Endothelial cell of umbilical vein (primary cell): ENCODE results near the gene RELN. TPM values are rescaled to one million over a fixed set of nuclear protein-coding genes. Genes with fewer than 3 reads are reported as not detected.

Experiments
- BruUV-seq: library from RNA; stranded (reverse); fragments of 400-500 nt; replicated peaks from 2 replicates; lab custom pipeline; 2021; lab: Mats Ljungman, UMichigan
- CTCF ChIA-PET: fragments of 300-600, 350-600 bp; sonication (Branson Sonifier 250); formaldehyde crosslinking; loops from one replicate; lab custom pipeline; 2021; ENCODE audit warnings: antibody characterized with exemption, inconsistent platforms; lab: Charles Lee
- POLR2A ChIA-PET: fragments of 300-600, 350-600 bp; sonication (Branson Sonifier 250); formaldehyde crosslinking; loops from one replicate; lab custom pipeline; 2021; ENCODE audit warnings: antibody characterized with exemption, inconsistent platforms; lab: Charles Lee
- DNase-seq: peaks from one replicate; pipeline ENCODE4 v3.0.0-alpha.2; 2011; ENCODE audit warnings: low read depth, low spot score
- FAIRE-seq: peaks from 2 replicates; lab custom pipeline; 2011; peaks lifted over from hg19 to GRCh38; lab: Jason Lieb, UNC
- H2AFZ ChIP-seq: 2 replicates; pipeline ENCODE4 v1.6.0; 2012; ENCODE audit warnings: low read depth, low read length, control low read depth, inconsistent platforms
- H3K27ac ChIP-seq: 2 replicates; pipeline ENCODE4 v1.5.1; 2011; ENCODE audit warnings: low read depth, mild to moderate bottlenecking, control low read depth, low read length, moderate library complexity; ENCODE audit not compliant: insufficient read depth
- H3K27me3 ChIP-seq, 2 experiments: 2 replicates each; pipeline versions ENCODE4 v1.6.0 to v1.6.1; 2011; ENCODE audit warnings: low read length in 2 of 2, mixed read lengths in 1 of 2; ENCODE audit not compliant: control insufficient read depth in 2 of 2, insufficient read depth in 2 of 2
- H3K36me3 ChIP-seq, 2 experiments: 2 replicates in 1 of 2; 3 replicates in 1 of 2; pipeline ENCODE4 v1.5.1; 2011; ENCODE audit warnings: low read length in 2 of 2, mild to moderate bottlenecking in 1 of 2, moderate library complexity in 1 of 2; ENCODE audit not compliant: control insufficient read depth in 2 of 2, insufficient read depth in 2 of 2; ENCODE audit errors: extremely low read depth in 1 of 2
- H3K4me1 ChIP-seq: 3 replicates; pipeline ENCODE4 v1.5.1; 2011; ENCODE audit warnings: mild to moderate bottlenecking, low read length; ENCODE audit not compliant: control insufficient read depth, insufficient read depth; ENCODE audit errors: extremely low read depth
- H3K4me2 ChIP-seq: 2 replicates; pipeline ENCODE4 v1.6.1; 2011; ENCODE audit warnings: low read length, control low read depth, mixed read lengths; ENCODE audit not compliant: insufficient read depth
- H3K4me3 ChIP-seq, 3 experiments: fragments of 200-600 bp in 1 of 3; sonication (generic), shearing (Covaris generic) in 1 of 3; replicated peaks in 1 of 3; 2 replicates each; pipeline ENCODE4 v1.5.1; 2011 to 2016; ENCODE audit warnings: control low read depth in 3 of 3, low read length in 3 of 3, mild to moderate bottlenecking in 2 of 3, inconsistent platforms in 1 of 3, low read depth in 1 of 3, moderate library complexity in 1 of 3; ENCODE audit not compliant: insufficient read depth in 1 of 3
- H3K79me2 ChIP-seq: 2 replicates; pipeline ENCODE4 v1.6.0; 2012; ENCODE audit warnings: low read length, inconsistent platforms; ENCODE audit not compliant: control insufficient read depth, insufficient read depth
- H3K9ac ChIP-seq: replicated peaks from 2 replicates; pipeline ENCODE3; 2011; ENCODE audit warnings: low read length, control low read depth; ENCODE audit not compliant: insufficient read depth; ENCODE audit errors: extremely low read depth
- H3K9me1 ChIP-seq: replicated peaks from 3 replicates; pipeline ENCODE4 v1.6.0; 2011; ENCODE audit warnings: mild to moderate bottlenecking, low read length; ENCODE audit not compliant: control insufficient read depth, insufficient read depth; ENCODE audit errors: extremely low read depth
- H3K9me3 ChIP-seq: replicated peaks from 2 replicates; pipeline ENCODE4 v1.5.1; 2012; ENCODE audit warnings: low read length, inconsistent platforms; ENCODE audit not compliant: control insufficient read depth, insufficient read depth
- H4K20me1 ChIP-seq: replicated peaks from 2 replicates; pipeline ENCODE3; 2011; ENCODE audit warnings: mild to moderate bottlenecking, low read length; ENCODE audit not compliant: control insufficient read depth, insufficient read depth; ENCODE audit errors: extremely low read depth
- CTCF ChIP-seq, 2 donors: IDR thresholded peaks; 1 replicate in 1 of 2; 2 replicates in 1 of 2; pipeline ENCODE4 v1.5.1; 2011; ENCODE audit warnings: low read length in 2 of 2, mild to moderate bottlenecking in 2 of 2, moderate library complexity in 2 of 2, control low read depth in 1 of 2, inconsistent platforms in 1 of 2, low read depth in 1 of 2; ENCODE audit not compliant: insufficient read depth in 1 of 2; ENCODE audit errors: extremely low read depth in 1 of 2
- EZH2 ChIP-seq: IDR thresholded peaks from 2 replicates; pipeline ENCODE4 v1.6.1; 2012; ENCODE audit warnings: borderline replicate concordance, low read depth, mild to moderate bottlenecking, moderate library complexity, low read length, inconsistent platforms; ENCODE audit not compliant: severe bottlenecking
- FOS ChIP-seq: IDR thresholded peaks from 2 replicates; pipeline ENCODE4 v1.6.1; 2011; ENCODE audit warnings: mild to moderate bottlenecking, low read length, moderate library complexity, borderline replicate concordance; ENCODE audit not compliant: insufficient read depth
- GATA2 ChIP-seq: IDR thresholded peaks from 2 replicates; pipeline ENCODE4 v1.7.0; 2011; ENCODE audit warnings: low read depth, mild to moderate bottlenecking, moderate library complexity, mixed read lengths, low read length; ENCODE audit not compliant: insufficient read length, insufficient read depth
- JUN ChIP-seq: IDR thresholded peaks from 2 replicates; pipeline ENCODE4 v1.6.1; 2011; ENCODE audit warnings: borderline replicate concordance, low read depth; ENCODE audit not compliant: insufficient read length, insufficient read depth
- MAX ChIP-seq: IDR thresholded peaks from 2 replicates; pipeline ENCODE4 v1.6.1; 2011; ENCODE audit not compliant: insufficient read depth, insufficient read length
- MYC ChIP-seq: IDR thresholded peaks from one replicate; pipeline ENCODE4 v1.6.1; 2011; ENCODE audit warnings: mild to moderate bottlenecking, low read depth, low read length
- POLR2A ChIP-seq: IDR thresholded peaks from 2 replicates; pipeline ENCODE4 v1.6.1; 2012; ENCODE audit warnings: low read depth, mild to moderate bottlenecking, control low read depth, low read length
- POLR2AphosphoS5 ChIP-seq: IDR thresholded peaks from 2 replicates; pipeline ENCODE4 v1.6.1; 2012; ENCODE audit warnings: low read depth, mild to moderate bottlenecking, control low read depth, low read length, moderate library complexity; ENCODE audit not compliant: insufficient read depth
- dilution Hi-C: fragments of 300-500 bp; cut with MboI; formaldehyde crosslinking; loops from one replicate; pipeline ENCODE4 v1.15.0; 2019; ENCODE audit warnings: low sequenced_read_pairs; ENCODE audit not compliant: extremely low pct_ligation_motif_present
- intact Hi-C: fragments of 100-400 bp; cut with micrococcal nuclease; formaldehyde crosslinking; loops from one replicate; pipeline ENCODE4 v1.10.0; 2022
- polyA plus RNA-seq, 4 experiments: library from polyadenylated mRNA; depleted of rRNA in 3 of 4; stranded (reverse) in 3 of 4; unstranded in 1 of 4; fragments of >200 nt; gene quantifications; 2 replicates each; pipeline versions ENCODE4 v1.2.1 to v1.2.3, GENCODE V29; 2011 to 2012; ENCODE audit warnings: missing spikeins in 1 of 4
- total RNA-seq: library from RNA; stranded (reverse); gene quantifications from 2 replicates; pipeline ENCODE4 v1.2.3, GENCODE V29; 2021

The RELN gene
- total and polyA plus RNA-seq, 2 donors (not counting 3 experiments of a cell fraction or from before 2014, with no cell fraction given) = 0.15 to 0.22 TPM

GRCh38 chr7:103866919-103867318, 122.5 kb downstream of the RELN start:
- POLR2A ChIA-PET = no interaction called here
- no peaks in the 10 kb centered on the region for H3K79me2 ChIP-seq
- BruUV-seq = no TSS peak
- H2AFZ ChIP-seq = no peak overlapping the region
- H3K4me3 ChIP-seq = no peak overlapping the region
- H3K9ac ChIP-seq = no peak overlapping the region
- no peaks in the 10 kb centered on the region for H3K9me1 ChIP-seq
- TF ChIP-seq POLR2AphosphoS5 (no peak), JUN (no peak), POLR2A (no peak), MAX (no peak), EZH2 (no peak), FOS (no peak), GATA2 (no peak), CTCF (IDR thresholded peaks at IDR 0.05; ENCODE audit: extremely low read depth in 1 of 2, insufficient read depth in 1 of 2, low read depth in 1 of 2, low read length in 2 of 2) (no peak), MYC (no peak)
- H4K20me1 ChIP-seq = no peaks in the 10 kb centered on the region
- no peaks in the 10 kb centered on the region for H3K4me1 ChIP-seq
- H3K9me3 ChIP-seq = no peaks in the 10 kb centered on the region
- no peaks in the 10 kb centered on the region for H3K27me3 ChIP-seq
- H3K4me2 ChIP-seq = no peak overlapping the region
- intact Hi-C loops = no loop called here
- dilution Hi-C loops = no loop called here
- CTCF ChIA-PET = no interaction called here
- DNase-seq (no peak), FAIRE-seq (no peak)
- no peak overlapping the region for H3K27ac ChIP-seq
- H3K36me3 ChIP-seq = no peaks in the 10 kb centered on the region
